Hepatocyte (in vitro differentiated cells): ENCODE data around the gene ANO6. TPM values are rescaled to one million over a fixed set of nuclear protein-coding genes. Genes with fewer than 3 reads are reported as not detected.

ENCODE experiments used
- DNase-seq: peaks from one replicate; pipeline ENCODE4 v3.0.0-alpha.2; 2016; ENCODE audit warnings: low spot score
- H2AFZ ChIP-seq: fragments of 200-600 bp; sonication (generic); 2 replicates; pipeline ENCODE4 v1.6.0; 2016; ENCODE audit warnings: antibody characterized with exemption, mild to moderate bottlenecking
- H3K27ac ChIP-seq: fragments of 200-600 bp; sonication (generic); 2 replicates; pipeline ENCODE4 v1.5.1; 2016; ENCODE audit warnings: mild to moderate bottlenecking
- H3K27me3 ChIP-seq: fragments of 200-600 bp; sonication (generic); 2 replicates; pipeline ENCODE4 v1.6.1; 2016
- H3K36me3 ChIP-seq: fragments of 200-600 bp; sonication (generic); replicated peaks from 2 replicates; pipeline ENCODE4 v1.5.1; 2016; ENCODE audit warnings: low read depth; ENCODE audit not compliant: insufficient read depth
- H3K4me1 ChIP-seq: fragments of 200-600 bp; sonication (generic); 2 replicates; pipeline ENCODE4 v1.5.1; 2016; ENCODE audit warnings: mild to moderate bottlenecking, moderate library complexity; ENCODE audit not compliant: insufficient read depth
- H3K4me2 ChIP-seq: fragments of 200-600 bp; sonication (generic); 2 replicates; pipeline ENCODE4 v1.6.0; 2016
- H3K4me3 ChIP-seq: fragments of 200-600 bp; sonication (generic); 2 replicates; pipeline ENCODE4 v1.5.1; 2016; ENCODE audit warnings: mild to moderate bottlenecking
- H3K79me2 ChIP-seq: fragments of 200-600 bp; sonication (generic); 2 replicates; pipeline ENCODE4 v1.6.0; 2017; ENCODE audit warnings: mild to moderate bottlenecking
- H3K9me2 ChIP-seq: fragments of 200-600 bp; sonication (generic); replicated peaks from 2 replicates; pipeline ENCODE4 v1.6.0; 2017; ENCODE audit warnings: mild to moderate bottlenecking; ENCODE audit not compliant: insufficient read depth
- H3K9me3 ChIP-seq: fragments of 200-600 bp; sonication (generic); 2 replicates; pipeline ENCODE4 v1.5.1; 2016; ENCODE audit warnings: low read depth, mild to moderate bottlenecking
- H4K20me1 ChIP-seq: fragments of 200-600 bp; sonication (generic); 2 replicates; pipeline ENCODE4 v1.6.0; 2016; ENCODE audit warnings: mild to moderate bottlenecking; ENCODE audit not compliant: insufficient read depth, poor library complexity, severe bottlenecking
- CTCF ChIP-seq: fragments of 200-600 bp; sonication (generic); IDR thresholded peaks from 2 replicates; pipeline ENCODE4 v1.5.1; 2016; ENCODE audit warnings: antibody characterized with exemption, mild to moderate bottlenecking; ENCODE audit not compliant: poor library complexity
- EZH2 ChIP-seq: fragments of 200-600 bp; sonication (generic); IDR thresholded peaks from 2 replicates; pipeline ENCODE4 v1.6.1; 2016; ENCODE audit warnings: antibody characterized with exemption, mild to moderate bottlenecking, borderline replicate concordance
- EZH2phosphoT487 ChIP-seq: fragments of 200-600 bp; sonication (generic); IDR thresholded peaks from one replicate; pipeline ENCODE4 v1.6.1; 2018; ENCODE audit warnings: antibody characterized with exemption, mild to moderate bottlenecking, low read depth, moderate library complexity; ENCODE audit not compliant: unreplicated experiment, severe bottlenecking
- WGBS: methylation state at CpG from one replicate; pipeline ENCODE4 v1.1.6; 2016; ENCODE audit warnings: low lambda C conversion rate; ENCODE audit errors: missing lambda C conversion rate; 5-methylcytosine and 5-hydroxymethylcytosine counted together
- polyA plus RNA-seq: library from polyadenylated mRNA; unstranded; fragments of >200 nt; fragmentation: Nextera tagmentation; extraction: Ambion mirVana; gene quantifications from 2 replicates; pipeline ENCODE4 v1.2.1, GENCODE V29; 2016
- total RNA-seq: library from RNA; depleted of rRNA; stranded (reverse); fragments of >200 nt; gene quantifications from 2 replicates; pipeline ENCODE4 v1.2.3, GENCODE V29; 2014

Gene ANO6
- total and polyA plus RNA-seq, 2 experiments from 2014 or later, result 50.4 to 82.2 TPM

- no peaks in the 10 kb centered on the region for H3K27me3 ChIP-seq
- H4K20me1 ChIP-seq, result peaks cover 24% of the 10 kb centered on the region
- H3K79me2 ChIP-seq, result peaks cover 96% of the 10 kb centered on the region
- no peaks in the 10 kb centered on the region for H3K9me3 ChIP-seq
- H3K4me1 ChIP-seq, result peaks cover 16% of the 10 kb centered on the region
- no peak for DNase-seq
- WGBS, result 77% methylated on average over 1 of the region's 1 CpG
- H3K36me3 ChIP-seq, result peaks cover 3% of the 10 kb centered on the region
- no peak overlapping the region for H2AFZ ChIP-seq
- H3K4me2 ChIP-seq, result no peak overlapping the region
- no peaks in the 10 kb centered on the region for H3K9me2 ChIP-seq
- no peak overlapping the region for H3K4me3 ChIP-seq
- no peak for TF ChIP-seq EZH2phosphoT487
- TF ChIP-seq EZH2, result no peak
- no peak for TF ChIP-seq CTCF
- no peak overlapping the region for H3K27ac ChIP-seq
Measured at GRCh38 chr12:45224311-45224710, 8.4 kb downstream of the ANO6 start.

- H3K4me3 ChIP-seq, result no peak overlapping the region
- no peak for TF ChIP-seq EZH2phosphoT487
- TF ChIP-seq EZH2, result no peak
- no peak for TF ChIP-seq CTCF
- no peaks in the 10 kb centered on the region for H3K9me2 ChIP-seq
- H4K20me1 ChIP-seq, result peaks cover 16% of the 10 kb centered on the region
- no peak overlapping the region for H2AFZ ChIP-seq
- H3K27me3 ChIP-seq, result no peaks in the 10 kb centered on the region
- no peaks in the 10 kb centered on the region for H3K9me3 ChIP-seq
- H3K79me2 ChIP-seq, result peaks cover 95% of the 10 kb centered on the region
- no peak overlapping the region for H3K4me2 ChIP-seq
- no peak for DNase-seq
- peaks cover 9% of the 10 kb centered on the region for H3K4me1 ChIP-seq
- H3K27ac ChIP-seq, result no peak overlapping the region
- peaks cover 3% of the 10 kb centered on the region for H3K36me3 ChIP-seq
Measured at GRCh38 chr12:45226021-45226420, 10.1 kb downstream of the ANO6 start.

GRCh38 chr12:45227316-45228067, 11.6 kb downstream of the ANO6 start:
- Histone ChIP-seq H3K9me2 (no peaks in the 10 kb centered on the region), H3K9me3 (no peaks in the 10 kb centered on the region), H3K4me2 (no peak overlapping the region), H3K36me3 (peaks cover 3% of the 10 kb centered on the region), H4K20me1 (peaks cover 11% of the 10 kb centered on the region), H3K27ac (no peak overlapping the region), H3K4me3 (no peak overlapping the region), H3K4me1 (peaks cover 24% of the 10 kb centered on the region), H3K79me2 (peaks cover 86% of the 10 kb centered on the region), H3K27me3 (no peaks in the 10 kb centered on the region), H2AFZ (no peak overlapping the region)
- DNase-seq, result no peak
- WGBS, result 95% methylated on average over 3 of the region's 3 CpGs
- TF ChIP-seq CTCF, result no peak
- no peak for TF ChIP-seq EZH2
- no peak for TF ChIP-seq EZH2phosphoT487
